Body of pancreas (tissue), 4 donors: Measurements from ENCODE around the gene TEKT3.

Experiments
- CTCF ChIP-seq, 7 experiments: fragments of 450-650 bp in 4 of 7; fragments of 200-600 bp in 3 of 7; sonication (generic) in 3 of 7; IDR thresholded peaks; one replicate each; pipeline ENCODE4 v1.5.1; 2016 to 2019; ENCODE audit warnings: antibody characterized with exemption in 7 of 7
- POLR2A ChIP-seq, 3 donors: fragments of 450-650 bp; IDR thresholded peaks; one replicate each; pipeline ENCODE4 v1.6.1; 2016; ENCODE audit warnings: antibody characterized with exemption in 3 of 3, mild to moderate bottlenecking in 2 of 3

DNA sequence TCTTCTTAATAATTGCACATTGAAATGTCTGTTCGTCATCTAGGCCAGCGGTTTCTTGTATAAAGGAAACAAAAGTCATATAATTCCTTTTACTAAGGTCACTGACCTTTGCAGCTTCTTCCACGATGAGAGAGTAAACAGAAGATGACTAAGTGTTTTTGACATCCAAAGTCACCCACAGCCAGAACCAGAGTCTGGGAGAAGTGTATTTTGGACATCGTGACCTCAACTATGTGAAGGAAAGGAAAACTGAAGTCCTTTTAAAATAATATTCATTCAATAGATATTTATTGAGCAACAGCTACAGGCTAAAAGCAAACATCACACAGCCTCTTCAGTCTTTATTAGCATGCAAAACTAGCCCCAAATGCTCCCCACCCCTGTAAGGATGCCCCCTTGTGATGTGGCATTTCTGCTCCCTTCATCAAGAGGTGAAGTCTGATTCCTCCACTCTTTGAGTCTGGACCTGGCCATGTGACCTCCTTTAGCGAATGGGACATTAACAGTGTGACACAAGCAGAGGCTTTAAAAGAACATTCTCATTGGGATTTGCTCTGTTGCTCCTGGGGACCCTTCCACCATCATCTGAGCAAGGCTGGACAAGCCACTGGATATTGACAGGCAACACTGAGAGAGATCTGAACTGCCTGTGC is 68.1 kb downstream of the TEKT3 start:
- TF ChIP-seq CTCF (IDR thresholded peaks at IDR 0.05) (no peak), POLR2A (IDR thresholded peaks at IDR 0.05) (no peak)
